GM12801 (cell line): Measurements from ENCODE around the gene EEPD1.

Experiments used
- CTCF ChIP-seq: IDR thresholded peaks from one replicate; pipeline ENCODE4 v1.5.1; 2011; ENCODE audit warnings: control low read depth; ENCODE audit not compliant: insufficient read length; ENCODE audit errors: extremely low read depth

EEPD1 gene

GRCh38 chr7:36281945-36282717 is 129.1 kb downstream of the EEPD1 start:
- TF ChIP-seq CTCF: no peak

GRCh38 chr7:36283181-36283580 is 130.1 kb downstream of the EEPD1 start:
- no peak for TF ChIP-seq CTCF

GRCh38 chr7:36283711-36284130 is 130.7 kb downstream of the EEPD1 start:
- TF ChIP-seq CTCF: no peak

- no peak for TF ChIP-seq CTCF
These were observed 131.5 kb downstream of the EEPD1 start for GRCh38 chr7:36284456-36285090.

- no peak for TF ChIP-seq CTCF
These were observed 132.2 kb downstream of the EEPD1 start for GRCh38 chr7:36285276-36285675.

- TF ChIP-seq CTCF: no peak
These were observed 133.2 kb downstream of the EEPD1 start for GRCh38 chr7:36286226-36286625.

GRCh38 chr7:36286688-36287087 is 133.6 kb downstream of the EEPD1 start:
- TF ChIP-seq CTCF: no peak
